RPMI7951 (cell line): ENCODE data around the gene MPPED1. TPM values are rescaled to one million over a fixed set of nuclear protein-coding genes. Genes with fewer than 3 reads are reported as not detected.

Experiments
- DNase-seq: peaks from one replicate; pipeline ENCODE4 v3.0.0-alpha.2; 2012; ENCODE audit warnings: low read depth
- total RNA-seq: library from RNA; depleted of rRNA; stranded (reverse); fragments of >200 nt; shearing (Covaris generic); gene quantifications from 2 replicates; pipeline ENCODE4 v1.2.3, GENCODE V29; 2014; rRNA removed

Gene MPPED1
- total RNA-seq, 1 experiment from 2014 or later, result not detected

DNA sequence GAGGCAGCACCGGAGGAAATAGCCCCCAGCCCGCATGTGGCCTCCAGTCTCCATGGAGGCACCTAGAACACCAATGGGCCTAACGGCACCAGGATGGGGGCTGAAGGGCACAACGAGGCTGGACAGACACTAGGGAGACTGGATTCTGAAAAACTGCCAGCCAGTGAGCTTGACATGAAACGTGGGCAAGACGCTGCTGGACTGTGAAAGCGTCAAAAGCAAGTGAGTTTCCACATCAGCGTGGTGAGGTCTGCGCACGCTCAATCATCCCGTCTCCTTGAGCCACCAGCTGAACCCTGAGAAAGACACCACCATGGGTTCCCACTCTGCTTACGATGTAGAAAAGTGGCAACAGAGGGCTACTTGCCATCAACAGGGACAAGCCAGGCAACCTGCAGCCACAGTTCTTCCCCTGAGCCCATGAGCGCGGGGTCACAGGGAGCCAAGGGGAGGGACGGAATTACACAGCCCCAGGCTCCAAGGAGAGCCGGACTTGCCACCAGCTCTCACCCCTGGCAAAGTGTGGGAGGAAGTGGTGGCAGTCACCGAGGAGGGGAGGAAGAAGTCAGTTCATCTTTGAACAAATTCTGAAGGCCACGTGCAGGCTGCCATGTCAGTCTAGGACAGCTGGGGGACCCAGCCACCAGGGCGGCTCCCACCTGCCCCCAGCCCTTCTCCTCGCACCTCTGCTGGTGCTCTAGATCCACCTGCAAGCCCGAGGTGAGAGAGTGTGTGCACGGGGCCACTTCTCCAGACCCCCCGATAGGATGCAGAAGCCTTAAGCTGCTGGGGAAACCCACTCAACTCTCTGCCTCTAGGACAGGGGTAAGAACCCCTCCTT is 131.1 kb downstream of the MPPED1 start:
- DNase-seq, result no peak

DNA sequence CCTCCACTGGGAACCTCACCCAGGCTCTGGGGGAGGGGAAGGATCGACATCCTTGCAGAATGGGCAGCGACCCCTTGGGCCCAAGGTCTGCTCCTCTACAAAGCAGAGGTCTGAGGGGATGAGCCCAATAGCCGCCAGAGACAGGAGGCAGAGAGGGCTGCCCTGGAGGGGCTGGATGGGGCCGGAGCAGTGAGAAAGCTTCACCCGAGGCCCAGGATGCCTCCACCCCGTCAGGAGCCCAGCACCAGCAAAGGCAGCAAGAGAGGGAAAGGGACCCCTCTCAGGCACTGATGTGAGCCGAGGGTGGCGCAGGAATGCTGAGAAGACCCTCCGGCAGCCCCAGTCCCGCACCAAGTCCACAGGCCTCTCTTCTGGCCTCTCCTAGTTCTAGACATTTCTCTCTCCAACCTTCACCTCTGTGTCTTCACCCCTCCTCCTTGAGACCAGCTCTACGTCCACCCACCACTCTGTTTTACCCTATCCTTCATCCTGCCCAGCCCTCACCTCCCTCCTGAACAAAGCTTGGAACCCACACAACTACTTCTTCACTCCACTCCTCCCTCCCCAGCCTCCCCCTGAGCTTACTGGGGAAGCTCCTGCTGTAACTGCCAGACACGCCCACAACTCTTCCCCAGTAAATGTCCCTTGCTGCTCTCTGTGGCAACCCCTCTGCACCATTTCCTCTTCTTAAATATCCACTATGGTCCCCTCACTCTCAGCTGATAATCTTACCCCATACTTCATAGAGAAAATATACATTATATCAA is 131.9 kb downstream of the MPPED1 start:
- no peak for DNase-seq

- DNase-seq, result no peak
Measured at GRCh38 chr22:43544289-43544673, 132.5 kb downstream of the MPPED1 start.

GRCh38 chr22:43546186-43546585 is 134.4 kb downstream of the MPPED1 start:
- no peak for DNase-seq

- DNase-seq, result no peak
Measured at GRCh38 chr22:43550024-43550620, 138.3 kb downstream of the MPPED1 start.

- no peak for DNase-seq
Measured at GRCh38 chr22:43550672-43551071, 138.9 kb downstream of the MPPED1 start.

- no peak for DNase-seq
Measured at GRCh38 chr22:43553451-43554258, 141.8 kb downstream of the MPPED1 start.

DNA sequence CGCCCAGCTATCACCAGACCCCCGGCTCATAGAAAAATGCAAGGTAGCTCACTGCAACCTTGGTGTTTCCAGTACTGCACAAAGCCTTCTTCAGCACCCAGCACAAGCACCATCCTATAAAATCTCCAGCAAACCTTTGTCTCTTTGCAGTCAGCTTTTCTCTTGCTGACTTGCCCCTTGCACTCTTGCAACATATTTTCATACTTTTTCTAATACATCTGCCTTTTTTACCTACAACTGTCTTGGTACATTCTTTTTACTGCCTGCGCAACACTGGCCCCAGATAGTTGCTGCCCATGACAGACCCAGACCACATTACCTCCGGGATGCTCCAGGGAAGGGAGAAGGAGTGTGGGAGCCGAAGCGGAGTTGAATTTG is 142.4 kb downstream of the MPPED1 start:
- no peak for DNase-seq

- DNase-seq, result no peak
Measured at GRCh38 chr22:43554694-43555365, 143.0 kb downstream of the MPPED1 start.

DNA sequence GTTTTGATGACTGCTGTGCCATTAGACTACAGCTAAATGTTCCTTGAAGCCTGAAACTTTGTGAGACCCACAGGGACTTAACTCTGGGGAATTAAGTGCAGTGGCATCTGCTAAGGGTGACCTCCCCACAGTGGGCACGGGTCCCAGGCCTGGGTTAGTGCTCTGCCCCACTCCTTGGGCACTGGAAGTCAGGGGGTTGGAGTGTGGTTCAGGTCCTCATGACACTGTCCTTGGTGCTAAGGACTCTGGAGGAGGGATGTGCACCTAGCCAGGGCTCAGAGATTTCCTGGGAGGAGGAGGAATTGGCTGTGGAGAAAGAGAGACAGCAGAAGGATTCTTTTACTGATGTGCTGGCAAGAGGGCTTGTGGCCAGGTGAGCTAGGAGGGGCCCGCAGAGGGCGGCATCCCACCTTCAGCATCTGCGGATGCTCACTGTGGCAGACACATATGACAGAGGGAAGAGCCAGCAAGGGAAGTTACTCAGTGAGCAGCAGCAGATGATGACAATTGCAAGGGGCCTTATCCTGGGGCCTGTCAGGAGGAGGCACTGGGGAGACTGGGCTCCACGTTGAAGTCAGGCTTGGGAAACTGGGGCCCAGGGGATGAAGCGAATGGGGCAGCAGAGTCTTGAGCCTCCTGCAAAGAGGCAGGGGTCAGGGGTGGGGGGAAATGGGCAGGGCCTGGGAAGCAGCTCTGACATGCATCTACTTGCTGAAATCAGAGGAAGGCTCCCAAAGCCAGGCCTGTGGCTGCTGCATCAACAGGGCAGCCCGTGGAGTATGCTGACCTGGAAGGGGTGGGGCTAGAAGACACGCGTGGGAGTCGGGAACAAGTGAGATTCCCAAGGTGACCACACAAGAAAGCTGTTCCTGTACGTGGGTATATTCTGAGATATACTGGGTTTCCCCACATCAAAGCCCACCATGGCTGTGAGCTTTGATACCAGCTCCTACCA is 144.0 kb downstream of the MPPED1 start:
- DNase-seq, result no peak

Other genes with a start within 250 kb of the MPPED1 start
- 17.9 and 21.7 TPM in 2 replicates for gene TTLL12, start 224.9 kb upstream of the MPPED1 start, total RNA-seq
- gene SCUBE1, start 68.6 kb upstream of the MPPED1 start, total RNA-seq, result 7.0 and 9.2 TPM in 2 replicates